Right lung (tissue), 5 donors: ENCODE data around the gene FGG. TPM values are rescaled to one million over a fixed set of nuclear protein-coding genes. Genes with fewer than 3 reads are reported as not detected.

Experiments used
- DNase-seq, 2 donors: peaks; one replicate each; pipeline ENCODE4 v3.0.0-alpha.2; 2013
- polyA plus RNA-seq, 5 donors: library from polyadenylated mRNA; unstranded; fragments of 120-200 nt; gene quantifications; one replicate each; pipeline versions ENCODE4 v1.2.1 to v1.2.3, GENCODE V29; 2013; ENCODE audit warnings: inconsistent platforms in 1 of 5, low replicate concordance in 1 of 5; ENCODE audit not compliant: insufficient read length in 5 of 5, insufficient read depth in 1 of 5

FGG gene
- polyA plus RNA-seq, 5 donors, result 0.06 to 20.6 TPM; not detected in 3

DNA sequence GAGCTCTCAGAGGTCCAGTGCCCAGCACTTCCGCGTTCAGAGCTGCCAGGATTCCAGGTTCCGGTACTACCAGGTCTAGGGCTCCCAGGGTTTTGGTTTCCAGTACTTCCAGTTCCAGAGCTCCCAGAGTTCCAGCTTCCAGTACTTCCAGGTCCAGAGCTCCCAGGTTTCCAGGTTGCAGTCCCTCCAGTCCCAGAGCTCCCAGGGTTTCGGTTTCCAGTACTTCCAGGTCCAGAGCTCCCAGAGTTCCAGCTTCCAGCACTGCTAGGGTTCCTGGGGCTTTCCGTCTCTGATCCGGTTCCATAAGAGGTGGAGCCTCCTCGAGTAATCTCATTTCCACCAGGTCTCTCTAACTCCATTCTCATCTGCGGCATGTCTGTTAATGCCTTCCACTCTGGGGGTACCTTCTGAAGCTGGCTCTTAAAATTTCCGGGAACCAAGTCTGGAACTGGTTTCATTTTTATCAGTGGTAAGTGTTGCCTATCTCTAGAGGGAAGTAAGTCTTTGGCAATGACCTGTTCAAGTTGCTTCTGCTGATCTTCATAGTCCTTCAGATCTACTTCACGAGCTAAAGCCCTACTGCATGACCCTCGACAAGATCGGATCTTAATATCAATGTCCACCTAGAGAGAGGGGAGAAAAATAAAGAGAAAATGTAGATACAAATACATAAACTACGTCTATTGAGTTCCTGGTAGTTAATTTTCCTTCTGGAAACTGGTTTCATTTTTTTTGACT is 26.0 kb downstream of the FGG start:
- no peak for DNase-seq

DNA sequence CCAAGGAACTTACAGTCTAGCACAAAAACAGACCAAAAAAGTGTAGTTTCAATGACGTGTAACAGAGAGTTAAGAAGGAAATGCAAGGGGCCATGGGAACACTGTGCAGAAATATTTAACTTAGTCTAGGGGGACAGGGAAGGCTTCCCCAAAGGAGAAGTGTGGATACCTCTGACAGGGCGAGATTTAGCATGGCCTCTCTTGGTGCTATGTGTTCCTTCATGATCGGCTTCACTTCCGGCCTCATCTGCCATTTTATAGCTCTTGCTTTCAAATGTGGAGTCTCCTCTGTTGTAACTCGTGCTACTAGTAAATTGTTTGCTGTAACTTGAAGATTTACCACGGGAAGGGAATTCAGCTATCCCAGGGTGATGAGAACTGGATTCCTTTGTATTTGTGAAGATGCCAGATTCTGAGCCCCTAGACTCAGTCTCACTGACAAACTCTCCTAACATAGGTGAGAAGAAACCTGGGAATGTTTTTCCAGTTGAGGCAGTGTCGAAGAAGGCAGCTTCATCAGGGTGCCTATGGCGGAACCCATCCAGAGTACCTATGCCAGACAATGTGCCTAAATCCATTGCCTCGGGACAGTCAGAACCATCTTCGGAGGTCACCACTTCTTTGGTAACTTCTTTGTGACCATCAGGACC is 27.0 kb downstream of the FGG start:
- no peak for DNase-seq

GRCh38 chr4:154584259-154584658 is 28.2 kb downstream of the FGG start:
- DNase-seq, result no peak

DNA sequence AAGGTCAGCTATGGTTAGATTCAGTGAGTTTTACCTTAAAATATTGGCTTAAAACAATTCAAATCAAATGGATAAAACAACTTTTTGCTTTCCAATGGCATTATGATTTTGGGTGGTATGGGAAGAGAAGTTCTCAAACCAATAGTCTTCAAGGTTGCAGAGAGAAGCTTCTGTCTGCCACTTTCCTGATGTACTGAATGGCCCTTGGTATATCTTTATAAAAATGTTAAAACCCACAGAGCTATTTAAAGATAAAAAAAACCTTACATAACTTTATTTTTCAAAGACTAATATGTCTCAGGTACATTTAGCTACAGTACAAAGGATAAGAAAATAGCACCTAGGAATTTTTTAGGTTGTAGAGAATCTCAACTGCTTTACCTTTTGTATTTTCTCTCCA is 28.8 kb downstream of the FGG start:
- DNase-seq, result no peak

DNA sequence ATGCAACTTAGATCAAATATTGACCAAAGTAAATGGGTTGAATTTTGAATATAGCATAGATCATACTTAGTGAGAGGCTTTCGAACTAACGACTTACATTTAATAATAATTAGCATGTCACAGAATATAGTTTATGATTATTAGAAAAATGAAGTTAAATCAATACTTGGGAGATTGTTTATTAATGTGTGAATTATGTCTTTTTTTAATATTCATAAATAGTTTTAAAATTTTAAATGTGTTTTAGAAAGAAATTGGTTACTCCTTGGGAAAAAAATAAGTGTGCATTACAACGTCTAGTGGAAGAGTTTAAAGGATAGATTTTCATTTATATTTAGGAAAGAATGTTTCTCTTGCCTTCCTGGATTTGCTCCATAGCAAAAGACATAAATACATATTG is 29.2 kb downstream of the FGG start:
- DNase-seq, result no peak

- no peak for DNase-seq
These were observed 29.7 kb downstream of the FGG start for GRCh38 chr4:154582723-154583122.

GRCh38 chr4:154579927-154580326 is 32.5 kb downstream of the FGG start:
- no peak for DNase-seq

DNA sequence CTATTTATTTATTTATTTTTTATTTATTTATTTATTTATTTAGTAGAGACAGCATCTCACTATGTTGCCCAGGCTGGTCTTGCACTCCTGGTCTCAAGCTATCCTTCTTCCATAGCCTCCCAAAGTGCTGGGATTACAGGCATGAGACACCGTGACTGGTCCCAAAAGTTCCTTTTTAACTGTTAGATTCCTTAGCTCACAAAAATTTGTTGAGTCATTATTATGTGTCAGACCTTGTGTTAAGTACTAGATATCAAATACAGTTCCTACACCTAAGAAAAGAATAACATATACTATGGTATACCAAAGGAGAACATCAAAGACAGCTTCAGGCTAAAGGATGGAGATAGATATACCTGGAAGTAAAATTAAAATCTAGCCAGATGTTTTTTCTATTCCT is 33.5 kb downstream of the FGG start:
- no peak for DNase-seq

DNA sequence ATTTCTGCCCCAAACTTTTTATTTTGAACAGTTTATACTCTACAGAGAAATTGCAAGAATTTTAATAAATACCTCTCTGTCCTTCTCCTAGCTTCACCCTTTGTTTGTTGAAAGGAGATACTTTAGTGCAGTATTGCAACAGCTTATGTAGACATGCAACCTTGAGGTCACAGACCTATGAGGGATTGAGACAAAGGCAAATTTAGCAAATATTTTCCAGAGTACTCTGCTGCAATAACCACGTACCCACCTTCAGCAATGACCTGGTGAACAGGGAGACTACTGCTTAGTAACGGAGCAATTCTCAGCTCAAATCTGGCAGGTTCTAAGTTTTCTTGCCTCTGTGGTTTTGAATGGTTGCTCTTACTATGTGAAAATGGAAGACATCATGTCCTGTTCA is 35.1 kb downstream of the FGG start:
- DNase-seq, result no peak

DNA sequence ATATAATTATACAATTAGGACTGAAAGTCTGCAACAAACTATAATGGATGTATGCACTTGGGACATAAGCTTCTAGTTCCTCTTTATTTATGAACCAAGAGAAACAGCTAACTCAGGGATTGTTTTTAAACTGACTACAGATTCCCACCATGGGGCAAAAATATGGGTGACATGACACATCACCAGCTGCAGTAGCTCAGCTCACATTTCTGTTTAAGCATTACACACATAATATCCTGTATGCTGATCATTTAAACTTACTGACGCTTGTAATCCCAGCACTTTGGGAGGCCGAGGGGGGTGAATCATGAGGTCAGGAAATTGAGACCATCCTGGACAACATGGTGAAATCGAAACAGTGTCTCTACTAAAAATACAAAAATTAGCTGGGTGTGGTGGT is 38.1 kb downstream of the FGG start:
- DNase-seq, result no peak

- no peak for DNase-seq
These were observed 39.1 kb downstream of the FGG start for GRCh38 chr4:154573190-154573870.

- no peak for DNase-seq
These were observed 42.9 kb downstream of the FGG start for GRCh38 chr4:154569584-154569983.

GRCh38 chr4:154569028-154569427 is 43.4 kb downstream of the FGG start:
- no peak for DNase-seq

GRCh38 chr4:154566639-154567204 is 45.7 kb downstream of the FGG start:
- no peak for DNase-seq

DNA sequence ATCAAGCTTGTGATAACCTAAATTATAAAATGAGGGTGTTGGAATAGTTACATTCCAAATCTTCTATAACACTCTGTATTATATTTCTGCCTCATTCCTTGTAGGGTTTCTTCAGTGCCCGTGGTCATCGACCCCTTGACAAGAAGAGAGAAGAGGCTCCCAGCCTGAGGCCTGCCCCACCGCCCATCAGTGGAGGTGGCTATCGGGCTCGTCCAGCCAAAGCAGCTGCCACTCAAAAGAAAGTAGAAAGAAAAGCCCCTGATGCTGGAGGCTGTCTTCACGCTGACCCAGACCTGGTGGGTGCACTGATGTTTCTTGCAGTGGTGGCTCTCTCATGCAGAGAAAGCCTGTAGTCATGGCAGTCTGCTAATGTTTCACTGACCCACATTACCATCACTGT is 46.8 kb downstream of the FGG start:
- no peak for DNase-seq

DNA sequence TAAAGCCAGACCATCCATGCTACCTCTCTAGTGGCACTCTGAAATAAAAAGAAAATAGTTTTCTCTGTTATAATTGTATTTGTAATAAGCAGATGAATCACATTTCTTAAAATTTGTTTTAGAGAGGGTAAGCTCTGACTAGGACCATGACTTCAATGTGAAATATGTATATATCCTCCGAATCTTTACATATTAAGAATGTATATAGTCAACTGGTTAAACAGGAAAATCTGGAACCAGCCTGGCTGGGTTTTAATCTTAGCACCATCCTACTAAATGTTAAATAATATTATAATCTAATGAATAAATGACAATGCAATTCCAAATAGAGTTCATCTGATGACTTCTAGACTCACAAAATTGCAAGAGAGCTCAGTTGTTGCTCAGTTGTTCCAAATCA is 48.1 kb downstream of the FGG start:
- no peak for DNase-seq

GRCh38 chr4:154562697-154563254 is 49.7 kb downstream of the FGG start, which contains the start of gene FGB:
FGB (plus strand) TSS chr4:154563011; CDS start chr4:154563019, 8 bp downstream.
- no peak for DNase-seq

- DNase-seq, result no peak
These were observed 51.6 kb downstream of the FGG start for GRCh38 chr4:154560824-154561231.

GRCh38 chr4:154560419-154560801 is 52.0 kb downstream of the FGG start:
- DNase-seq, result no peak

DNA sequence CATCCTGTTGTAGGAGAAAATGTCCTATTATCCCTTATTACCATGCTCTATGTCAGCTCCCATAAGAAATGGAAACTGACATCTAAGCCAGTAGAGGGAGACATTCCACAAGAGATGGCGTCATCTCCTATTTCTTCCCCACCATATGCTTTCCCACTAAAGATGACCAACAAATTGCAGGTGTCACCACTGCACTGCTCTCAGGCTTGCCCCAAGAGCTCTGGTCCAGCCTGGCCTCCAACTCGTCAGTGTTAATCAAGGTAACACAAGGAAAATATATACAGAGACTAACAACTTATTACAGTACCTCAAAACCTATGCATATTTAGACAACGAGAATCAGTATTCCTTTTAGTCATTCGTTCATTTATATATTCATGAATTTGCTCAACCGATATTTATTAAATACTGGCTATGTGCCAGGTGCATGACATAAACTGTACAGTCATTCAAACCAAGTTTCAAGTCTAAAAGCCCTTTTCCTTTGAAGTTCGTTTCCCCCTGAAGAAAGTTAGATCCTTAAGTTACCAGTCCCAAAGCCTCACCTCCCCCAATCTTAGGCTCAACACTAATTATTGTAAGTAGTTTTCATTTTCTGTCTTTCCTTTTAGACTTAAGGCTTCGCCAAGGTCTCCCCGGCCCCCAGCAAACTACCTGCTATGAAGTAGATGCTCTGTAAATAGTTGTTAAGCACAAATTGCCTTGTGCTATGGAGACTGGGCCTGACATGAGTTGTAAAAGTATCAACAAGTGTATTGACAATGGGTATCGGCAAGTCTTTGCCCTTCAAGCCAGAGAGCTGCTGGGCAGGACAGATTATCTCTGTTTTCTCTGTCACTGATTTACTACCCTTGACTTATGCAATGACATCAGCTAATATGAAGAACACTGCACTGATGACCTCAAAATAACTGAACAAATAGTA is 52.7 kb downstream of the FGG start:
- DNase-seq, result peak; percentile 5 to 8

DNA sequence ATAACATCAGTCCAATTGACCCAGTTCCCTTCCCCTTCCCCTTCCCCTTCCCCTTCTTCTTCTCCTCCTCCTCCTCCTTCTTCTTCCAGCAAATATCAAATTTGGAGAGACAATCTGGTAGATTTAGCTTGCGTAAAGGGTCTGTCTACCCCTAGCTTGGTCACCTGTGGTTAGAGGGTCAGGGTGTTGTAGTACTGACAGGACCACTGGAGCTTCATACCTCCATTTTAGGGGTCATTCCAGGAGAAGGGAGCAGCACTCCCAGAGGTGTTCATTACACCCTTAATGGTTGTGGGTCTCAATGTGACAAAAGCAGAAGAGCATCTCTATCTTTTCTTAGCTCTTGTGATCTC is 53.3 kb downstream of the FGG start:
- no peak for DNase-seq
